Right lobe of liver (tissue), 4 donors: ENCODE data around the gene VSX2.

Experiments
- CTCF ChIP-seq, 4 donors: fragments of 200-600 bp in 3 of 4; fragments of 450-650 bp in 1 of 4; IDR thresholded peaks; one replicate each; pipeline versions ENCODE4 v1.5.1 to v1.8.0; 2016 to 2022; ENCODE audit warnings: antibody characterized with exemption in 4 of 4, mild to moderate bottlenecking in 2 of 4
- POLR2A ChIP-seq: fragments of 450-650 bp; IDR thresholded peaks from one replicate; pipeline ENCODE4 v1.6.1; 2017; ENCODE audit warnings: antibody characterized with exemption, mild to moderate bottlenecking
- donor health status: DM: no; HTN: no; CAD: no.
- donor health status: DM: no; HTN: no; CAD: no.
- donor health status: DM: no; HTN: yes; CAD: no.

- TF ChIP-seq CTCF (IDR thresholded peaks at IDR 0.05) (peak; percentile 35 to 45 (median 39)), POLR2A (no peak)
Measured at GRCh38 chr14:74302152-74302628, 62.9 kb downstream of the VSX2 start.
